C4-2B (cell line): Measurements from ENCODE around the gene TUBG2.

Experiments
- ZFX ChIP-seq: fragments of 450-650 bp; IDR thresholded peaks from 2 replicates; pipeline ENCODE4 v1.6.1; 2017
- TF ChIP-seq, protein P1 (sequence below): fragments of 450-650 bp; conservative IDR thresholded peaks from 2 replicates; pipeline ENCODE4 v1.5.1; 2017; ENCODE audit warnings: mild to moderate bottlenecking

DNA sequence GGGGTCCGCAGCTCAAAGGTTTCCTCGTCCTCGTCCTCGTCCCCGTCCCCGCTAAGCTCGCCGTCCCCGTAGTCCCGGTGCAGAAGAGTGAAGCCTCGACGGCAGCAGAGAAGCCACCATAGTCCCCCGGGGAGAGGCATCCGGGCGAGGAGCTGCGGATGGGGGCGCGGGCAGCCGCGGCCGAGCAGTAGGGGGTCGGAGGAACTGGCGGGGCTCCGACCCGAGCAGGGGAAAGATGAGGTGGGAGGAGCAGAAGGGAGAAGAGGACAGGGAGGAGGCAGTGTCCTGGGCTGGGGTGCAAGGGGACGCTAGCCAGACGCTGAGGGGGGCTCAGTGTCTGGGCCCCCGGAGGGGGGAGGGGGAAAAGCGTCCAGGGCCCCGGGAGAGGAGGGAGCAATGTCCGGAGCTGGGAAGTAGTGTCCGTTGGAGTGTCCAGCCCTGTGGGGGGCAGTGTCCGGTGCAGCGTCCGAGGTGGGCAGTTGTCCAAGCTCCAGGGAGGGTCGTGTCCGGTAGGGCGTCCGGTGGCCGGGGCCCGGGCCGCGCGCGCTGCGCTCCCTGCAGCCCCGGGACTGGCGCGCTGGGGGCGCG is 17.4 kb downstream of the TUBG2 start, which contains the start of gene PLEKHH3:
- TF ChIP-seq, protein P1, sequence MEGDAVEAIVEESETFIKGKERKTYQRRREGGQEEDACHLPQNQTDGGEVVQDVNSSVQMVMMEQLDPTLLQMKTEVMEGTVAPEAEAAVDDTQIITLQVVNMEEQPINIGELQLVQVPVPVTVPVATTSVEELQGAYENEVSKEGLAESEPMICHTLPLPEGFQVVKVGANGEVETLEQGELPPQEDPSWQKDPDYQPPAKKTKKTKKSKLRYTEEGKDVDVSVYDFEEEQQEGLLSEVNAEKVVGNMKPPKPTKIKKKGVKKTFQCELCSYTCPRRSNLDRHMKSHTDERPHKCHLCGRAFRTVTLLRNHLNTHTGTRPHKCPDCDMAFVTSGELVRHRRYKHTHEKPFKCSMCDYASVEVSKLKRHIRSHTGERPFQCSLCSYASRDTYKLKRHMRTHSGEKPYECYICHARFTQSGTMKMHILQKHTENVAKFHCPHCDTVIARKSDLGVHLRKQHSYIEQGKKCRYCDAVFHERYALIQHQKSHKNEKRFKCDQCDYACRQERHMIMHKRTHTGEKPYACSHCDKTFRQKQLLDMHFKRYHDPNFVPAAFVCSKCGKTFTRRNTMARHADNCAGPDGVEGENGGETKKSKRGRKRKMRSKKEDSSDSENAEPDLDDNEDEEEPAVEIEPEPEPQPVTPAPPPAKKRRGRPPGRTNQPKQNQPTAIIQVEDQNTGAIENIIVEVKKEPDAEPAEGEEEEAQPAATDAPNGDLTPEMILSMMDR = peak; percentile 23
- TF ChIP-seq ZFX = 0 out of 2 replicates have a peak, but pooled peaks have one; percentile 25
